Measurements from ENCODE around the gene SLC9A9.

SLC9A9 gene

DNA sequence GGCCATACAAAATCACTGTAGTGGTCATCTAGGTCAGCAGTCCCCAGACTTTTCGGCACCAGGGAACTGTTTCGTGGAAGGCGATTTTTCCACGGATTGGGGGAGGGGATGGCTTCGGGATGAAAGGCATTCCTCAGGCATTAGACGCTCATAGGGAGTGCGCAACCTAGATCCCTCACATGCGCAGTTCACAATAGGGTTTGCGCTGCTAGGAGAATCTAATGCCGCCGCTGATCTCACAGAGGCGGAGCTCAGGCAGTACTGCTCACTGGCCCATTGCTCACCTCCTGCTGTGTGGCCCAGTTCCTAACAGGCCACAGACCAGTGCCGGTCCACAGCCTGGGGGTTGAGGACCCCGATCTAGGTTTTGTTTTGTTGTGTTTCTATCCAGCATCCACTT, 200.1 kb downstream of the SLC9A9 start:
- DNase-seq (ENCODE audit: low read depth), result no peak

DNA sequence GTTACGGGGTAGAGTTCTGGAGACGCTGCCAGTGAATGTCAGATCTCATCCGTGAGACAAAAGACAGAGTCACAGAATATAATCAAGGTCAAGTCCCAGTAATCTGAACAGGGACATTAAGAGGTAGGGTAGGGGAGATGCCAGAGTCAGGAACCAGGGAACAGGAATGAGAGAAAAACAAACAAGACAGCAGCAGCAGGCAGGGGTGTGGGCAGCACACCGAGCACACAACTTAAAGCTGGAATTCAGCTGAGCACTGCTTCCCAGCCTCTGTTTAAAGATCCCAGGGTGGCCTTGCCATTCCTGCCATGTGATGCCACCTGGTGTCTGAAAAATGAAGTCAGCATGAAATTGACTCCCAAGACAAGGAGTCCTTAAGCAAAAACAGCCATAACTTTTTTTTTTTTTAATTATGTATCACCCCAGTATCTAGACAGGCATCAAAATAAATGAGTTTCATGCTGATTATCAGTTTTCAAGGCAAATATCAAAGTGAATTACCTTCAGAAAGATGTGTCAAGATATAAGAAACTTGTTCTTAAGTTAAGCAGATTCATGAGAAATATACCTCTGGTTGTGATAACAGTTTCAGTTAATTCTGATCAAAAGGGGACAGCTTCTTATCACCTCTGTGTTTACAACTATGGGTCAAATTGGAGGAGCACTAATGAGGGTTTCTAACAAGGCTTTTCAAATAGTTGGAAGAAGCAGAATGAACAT, 203.7 kb downstream of the SLC9A9 start:
- no peak for DNase-seq (ENCODE audit: low read depth)

DNA sequence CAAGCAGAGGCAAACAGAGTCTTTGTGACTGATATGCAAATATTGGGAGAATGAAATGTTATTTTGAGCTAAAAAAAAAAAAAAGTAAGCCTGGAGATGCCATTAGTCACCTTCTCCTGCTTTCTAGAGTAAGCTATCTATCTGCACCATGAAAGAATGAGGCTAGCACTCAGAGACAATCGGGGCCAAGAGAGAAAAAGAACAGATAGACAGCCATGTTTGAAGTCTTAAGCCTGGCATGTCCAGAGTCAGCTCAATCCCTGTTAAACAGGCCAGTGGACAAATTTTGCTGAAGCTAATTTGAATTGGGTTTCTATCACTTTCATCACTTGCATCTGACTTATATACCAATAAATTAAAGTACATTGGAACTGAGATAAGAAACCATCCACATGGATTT, 204.4 kb downstream of the SLC9A9 start:
- DNase-seq (ENCODE audit: low read depth), result no peak

DNA sequence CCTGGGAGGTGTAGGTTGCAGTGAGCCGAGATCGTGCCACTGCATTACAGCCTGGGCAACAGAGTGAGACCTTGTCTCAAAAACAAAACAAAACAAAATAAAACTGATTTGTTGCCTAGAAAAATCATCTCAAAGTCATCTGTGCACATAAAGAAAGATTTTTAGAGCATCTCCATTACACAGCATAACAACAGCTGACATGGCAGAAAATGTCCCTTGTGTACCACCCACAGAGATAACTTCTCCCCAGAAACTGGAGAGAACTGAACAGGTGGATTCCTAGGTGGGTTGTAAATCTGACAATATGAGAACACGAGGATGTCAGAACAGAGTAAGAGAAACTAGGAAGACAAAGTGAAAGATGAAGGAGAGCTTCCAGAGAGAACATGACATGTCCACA, 207.5 kb downstream of the SLC9A9 start:
- DNase-seq (ENCODE audit: low read depth), result no peak

DNA sequence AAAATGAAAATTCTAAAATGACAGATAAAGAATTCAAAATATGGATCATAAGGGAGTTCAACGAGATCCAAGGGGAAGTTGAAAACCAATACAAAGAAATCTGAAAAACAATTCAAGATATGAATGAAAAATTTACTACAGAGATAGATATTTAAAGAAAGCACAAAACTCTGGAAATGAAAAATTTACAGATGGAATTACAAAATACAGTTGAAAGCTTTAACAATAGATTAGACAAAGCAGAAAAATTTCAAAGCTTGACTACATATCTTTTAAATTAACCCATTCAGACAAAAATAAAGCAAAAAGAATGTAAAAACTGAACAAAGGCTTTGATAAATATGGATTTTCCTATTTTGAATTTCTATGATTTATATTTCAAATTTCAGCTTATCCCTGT, 211.1 kb downstream of the SLC9A9 start:
- DNase-seq (ENCODE audit: low read depth), result no peak

DNA sequence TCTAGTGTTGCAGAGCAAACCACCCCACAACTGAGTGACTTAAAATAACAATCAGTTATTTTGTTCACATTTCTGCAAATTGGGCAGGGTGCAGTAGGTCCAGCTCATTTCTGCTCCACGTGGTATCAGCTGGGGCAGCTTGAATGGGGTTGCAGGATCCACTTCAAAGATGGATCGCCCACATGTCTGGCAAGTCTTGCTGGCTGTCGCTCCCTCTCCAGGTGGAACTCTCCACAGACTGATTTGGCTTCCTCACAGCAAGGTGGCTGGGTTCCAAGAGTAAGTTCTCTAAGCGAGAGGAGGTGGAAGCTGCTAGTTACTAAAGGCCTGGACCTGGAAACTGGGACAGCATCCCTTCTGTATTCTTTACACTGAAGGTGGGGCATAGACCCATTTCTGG, 213.3 kb downstream of the SLC9A9 start:
- no peak for DNase-seq (ENCODE audit: low read depth)

DNA sequence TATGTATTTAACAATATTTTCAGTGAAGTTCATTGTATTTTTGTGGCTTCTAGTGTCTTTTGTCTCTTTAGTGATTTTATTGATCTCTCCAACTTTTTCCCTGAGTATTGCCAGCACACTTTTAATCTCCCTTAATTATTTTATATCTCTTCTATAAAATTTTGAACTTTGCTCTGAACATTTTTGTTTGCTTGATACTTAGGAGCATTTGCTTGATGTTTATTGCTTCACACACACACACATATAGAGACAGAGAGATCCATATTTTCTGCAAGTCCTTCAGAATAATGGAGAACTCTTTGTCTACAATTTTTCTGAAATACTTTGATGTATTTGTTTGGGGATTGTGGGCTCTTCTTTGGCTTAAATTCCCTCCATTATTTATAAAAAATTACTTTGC, 213.8 kb downstream of the SLC9A9 start:
- no peak for DNase-seq (ENCODE audit: low read depth)

DNA sequence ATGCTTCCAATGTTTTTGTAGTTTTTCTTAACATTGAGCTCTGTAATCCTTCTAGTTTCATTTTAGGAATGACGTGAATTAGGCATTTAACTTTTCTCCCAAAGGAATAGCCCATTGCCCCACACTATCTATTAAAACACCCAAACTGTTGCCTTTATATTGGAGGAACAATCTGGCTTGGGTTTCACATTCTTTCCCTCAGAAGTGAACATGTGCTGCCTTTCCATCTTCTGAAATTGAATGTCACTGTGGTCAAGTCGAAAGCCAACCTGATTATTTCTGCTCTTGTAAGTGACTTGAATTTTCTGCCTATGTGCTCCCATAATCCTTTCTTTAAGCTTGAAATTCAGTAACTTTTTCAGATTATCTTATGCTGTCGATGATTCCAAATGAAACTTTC, 214.5 kb downstream of the SLC9A9 start:
- no peak for DNase-seq (ENCODE audit: low read depth)

DNA sequence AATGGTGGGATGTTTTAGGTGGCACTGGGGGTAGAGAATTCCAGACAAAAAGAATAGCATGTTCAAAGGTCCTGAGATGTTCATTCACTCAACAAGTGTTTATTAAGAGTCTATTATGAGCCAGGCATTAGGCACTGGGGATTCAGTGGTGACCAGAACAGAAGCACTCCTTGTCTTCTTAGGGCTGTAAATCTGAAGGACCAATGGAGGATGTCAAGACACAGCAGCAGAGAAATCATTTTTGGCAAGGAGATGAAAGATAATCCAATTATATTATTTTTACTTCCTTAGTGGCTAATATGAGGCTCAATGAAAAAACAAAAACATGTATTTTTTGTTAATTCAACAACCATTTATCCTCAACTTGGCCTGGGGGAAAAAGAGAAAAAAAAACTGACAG, 218.5 kb downstream of the SLC9A9 start:
- DNase-seq (ENCODE audit: low read depth), result no peak

DNA sequence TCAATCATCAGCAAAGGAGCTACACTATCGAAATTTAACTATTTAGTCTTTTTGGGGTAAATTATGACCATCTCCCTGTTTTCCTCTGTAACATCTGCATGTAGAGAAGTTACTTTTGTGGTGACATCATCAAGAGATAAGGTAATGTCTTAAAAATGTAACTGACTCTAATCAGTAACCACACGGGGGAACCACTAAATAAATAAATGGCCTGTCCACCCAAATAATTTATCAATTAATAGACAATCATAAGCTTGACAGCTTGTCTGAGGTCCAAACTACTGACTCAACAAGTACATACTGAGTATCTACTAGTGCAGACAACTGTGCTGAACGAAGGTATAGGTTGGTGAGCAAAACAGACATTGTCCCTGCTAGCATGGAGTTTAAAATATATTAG, 219.3 kb downstream of the SLC9A9 start:
- no peak for DNase-seq (ENCODE audit: low read depth)

DNA sequence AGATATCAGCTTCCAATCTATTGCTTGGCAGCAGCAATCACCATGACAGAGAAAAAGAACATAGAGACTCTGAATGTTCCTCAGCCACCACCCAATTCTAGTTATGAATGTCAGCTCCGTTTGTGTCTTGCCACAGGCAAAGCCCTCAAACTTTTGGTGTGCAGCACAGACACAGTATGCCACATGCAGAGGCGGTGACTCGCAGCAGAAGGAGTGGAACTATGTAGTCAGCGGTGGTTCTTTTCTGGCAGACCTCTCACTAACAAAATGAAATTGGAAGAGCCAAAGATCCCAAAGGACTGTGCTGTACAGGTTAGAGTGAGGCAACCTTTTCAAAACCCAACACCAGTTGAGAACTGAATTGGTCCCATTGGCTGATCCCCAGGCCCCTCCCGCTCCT, 220.9 kb downstream of the SLC9A9 start:
- DNase-seq (ENCODE audit: low read depth), result no peak

DNA sequence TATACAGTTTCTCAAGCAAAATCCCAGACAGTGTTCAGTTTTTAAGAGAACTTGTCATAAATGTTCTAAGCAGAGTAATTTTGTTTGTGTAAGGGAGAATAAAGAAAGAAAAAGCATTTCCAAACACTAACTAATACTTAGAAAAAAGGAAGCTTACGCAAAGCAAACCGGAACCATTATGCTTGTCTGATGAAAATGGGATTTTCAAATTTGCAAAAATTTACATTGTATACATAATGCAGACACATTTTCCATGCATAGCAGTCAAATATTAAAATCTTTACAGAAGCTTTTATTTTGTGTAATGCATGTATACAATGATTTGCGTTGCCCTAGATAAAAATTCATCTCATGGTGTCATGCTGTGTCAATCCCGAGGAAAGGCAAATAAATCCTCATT, 229.0 kb downstream of the SLC9A9 start:
- DNase-seq (ENCODE audit: low read depth), result no peak

DNA sequence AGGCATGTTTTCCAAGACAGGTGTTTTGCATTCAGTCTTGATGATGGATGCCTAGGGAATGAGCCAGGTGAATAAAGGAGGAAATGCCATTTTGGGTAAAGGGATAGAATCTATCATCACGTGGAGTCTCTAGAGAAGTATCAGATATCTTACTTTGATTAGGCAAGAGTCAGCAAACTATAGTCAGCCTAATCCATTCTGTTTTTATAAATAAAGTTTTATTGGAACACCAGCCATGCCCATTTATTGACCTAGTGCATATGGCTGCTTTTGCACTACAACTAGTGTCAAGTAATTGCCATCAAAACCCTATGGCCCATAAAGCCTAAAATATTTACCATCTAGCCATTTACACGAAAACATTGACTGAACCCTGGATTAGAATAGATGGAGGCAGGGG, 231.2 kb downstream of the SLC9A9 start:
- DNase-seq (ENCODE audit: low read depth), result no peak

DNA sequence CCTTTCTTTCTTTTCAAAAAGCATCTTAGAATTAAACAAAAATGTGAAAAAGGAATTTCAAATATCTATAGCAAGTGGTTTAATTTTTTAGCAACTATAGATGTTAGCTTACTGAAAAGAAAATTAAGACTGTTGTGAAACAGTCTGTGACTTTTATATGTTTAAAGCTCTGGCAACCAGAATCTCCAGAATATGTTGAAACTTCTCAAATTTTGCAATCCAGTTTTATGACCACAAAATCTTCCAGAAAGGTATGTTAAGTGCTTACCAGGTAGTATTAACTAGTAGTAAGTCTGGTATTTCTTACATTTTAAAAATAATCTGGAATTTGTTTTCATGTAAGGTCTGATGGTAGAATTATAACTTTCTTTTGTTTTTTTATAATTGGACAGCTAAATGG, 235.0 kb downstream of the SLC9A9 start:
- DNase-seq (ENCODE audit: low read depth), result no peak

DNA sequence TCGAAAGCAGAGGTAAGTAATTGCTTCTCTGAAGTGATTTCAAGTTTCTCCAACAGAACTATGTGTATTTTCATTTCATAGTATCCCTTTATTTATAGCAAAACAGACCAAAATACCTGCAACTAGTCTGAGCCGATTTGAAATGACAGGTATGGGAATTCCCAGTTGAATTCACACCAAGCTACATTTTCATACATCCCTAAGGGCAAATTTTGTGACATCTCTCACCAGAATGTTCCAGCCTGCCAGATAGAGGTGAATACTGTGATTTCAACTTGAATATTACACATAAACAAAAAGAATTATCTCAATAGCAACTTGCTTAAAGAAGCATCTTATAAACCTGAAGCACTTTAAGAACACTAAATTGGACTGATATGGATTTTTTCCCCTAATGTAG, 235.7 kb downstream of the SLC9A9 start:
- DNase-seq (ENCODE audit: low read depth), result no peak

DNA sequence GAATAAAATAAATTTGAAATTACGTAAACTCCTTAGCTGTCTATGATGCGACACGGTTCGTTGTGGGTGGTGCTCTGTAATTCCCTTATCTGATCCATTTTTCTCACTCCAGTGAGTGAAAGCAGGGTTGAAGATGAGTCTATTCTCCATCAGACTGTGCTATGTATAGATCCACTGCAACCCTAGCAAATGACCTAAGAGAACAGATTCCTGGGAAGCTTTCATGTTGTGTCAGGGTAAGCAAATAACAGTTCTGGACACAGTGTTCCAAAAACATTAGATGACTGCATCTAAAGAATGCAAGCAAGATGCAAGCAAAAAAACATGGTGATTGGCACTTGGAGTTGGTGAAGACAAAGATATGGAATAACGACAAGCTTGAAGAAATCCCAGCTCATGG, 239.3 kb downstream of the SLC9A9 start:
- no peak for DNase-seq (ENCODE audit: low read depth)

DNA sequence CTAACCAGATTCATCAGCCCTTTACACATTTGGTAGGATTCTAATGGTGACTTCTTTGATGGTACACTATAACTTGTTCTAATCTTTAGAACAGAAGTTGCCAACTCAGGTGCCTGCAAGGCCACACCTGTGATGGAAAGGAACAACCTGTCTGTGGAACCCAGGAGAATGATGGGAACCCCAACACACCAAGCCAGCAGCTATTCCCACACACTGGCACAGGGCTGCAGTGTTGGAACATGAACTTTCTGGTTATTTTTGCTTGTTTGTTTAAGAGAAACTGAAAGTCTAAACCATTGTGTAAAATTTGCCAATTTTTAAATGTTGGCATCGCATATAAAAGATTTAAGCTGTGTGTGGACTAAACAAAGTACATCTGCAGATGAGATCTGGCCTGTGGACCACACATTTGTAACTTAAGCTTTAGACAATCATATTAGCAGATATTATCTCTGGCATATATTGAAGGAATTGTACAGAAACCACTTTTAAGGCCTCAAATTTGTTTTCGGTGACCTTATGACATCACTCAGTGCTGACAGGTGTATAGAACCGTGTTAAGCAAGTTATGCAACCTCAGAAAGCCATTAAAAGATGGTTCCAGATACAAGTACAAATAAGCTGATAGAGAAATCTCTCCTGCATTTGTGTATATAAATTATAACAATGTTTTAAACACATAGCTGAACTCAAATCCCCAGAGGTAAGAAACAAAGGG, 242.9 kb downstream of the SLC9A9 start:
- DNase-seq (ENCODE audit: low read depth), result no peak

DNA sequence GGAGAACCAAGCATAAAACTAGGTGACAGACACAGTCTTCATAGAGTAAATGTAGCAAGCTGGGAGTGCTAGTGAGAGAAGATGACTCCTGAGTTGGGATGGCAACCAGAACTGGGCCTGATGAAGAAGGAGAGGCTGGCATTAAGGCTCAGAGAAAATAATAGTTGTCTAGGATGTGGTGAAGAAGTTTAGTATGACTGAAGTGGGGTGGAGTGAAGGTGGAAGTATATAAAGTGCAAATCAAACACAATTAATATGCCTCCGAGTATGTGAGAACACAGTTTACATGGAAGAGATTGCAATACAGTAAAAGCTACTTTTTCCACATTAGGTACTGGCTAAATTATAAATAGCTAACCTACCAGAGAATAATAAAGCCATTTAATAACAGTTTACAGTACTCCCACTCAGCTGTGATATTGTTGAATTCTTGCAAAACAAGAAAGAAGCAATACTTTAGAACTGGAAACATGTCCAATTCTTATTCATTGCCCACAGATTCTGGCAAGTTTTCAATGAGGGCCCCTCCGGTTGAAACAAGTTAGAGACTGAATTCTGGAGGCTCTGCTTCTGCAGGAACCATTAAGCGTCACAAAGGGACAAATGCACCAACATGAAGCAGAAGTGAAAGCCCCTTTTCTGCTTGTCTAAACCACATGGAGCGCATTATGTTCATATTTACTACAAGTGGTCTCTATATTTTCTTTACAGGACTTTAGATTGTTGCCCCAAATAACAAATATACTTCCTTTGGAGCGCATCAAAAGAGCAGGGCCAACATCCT, 243.7 kb downstream of the SLC9A9 start:
- no peak for DNase-seq (ENCODE audit: low read depth)

DNA sequence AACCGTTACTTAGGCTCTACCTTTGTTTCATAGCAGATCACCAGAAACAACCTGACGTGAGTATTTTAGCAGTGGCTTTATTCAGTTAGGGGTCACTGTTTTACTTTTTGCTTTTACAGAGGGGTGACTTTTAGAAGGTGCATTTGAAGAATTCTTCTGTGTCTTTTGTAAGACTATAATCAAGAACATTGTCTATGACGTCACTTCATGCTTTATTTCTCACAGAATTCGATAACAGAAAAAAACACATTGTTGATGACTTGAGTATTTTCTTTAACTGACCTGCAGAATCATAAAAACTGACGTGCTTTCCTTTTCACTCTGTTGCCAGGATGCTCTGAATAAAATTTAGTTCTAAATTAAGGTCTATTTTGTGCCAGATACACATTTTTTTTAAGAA, 244.5 kb downstream of the SLC9A9 start:
- DNase-seq (ENCODE audit: low read depth), result no peak

DNA sequence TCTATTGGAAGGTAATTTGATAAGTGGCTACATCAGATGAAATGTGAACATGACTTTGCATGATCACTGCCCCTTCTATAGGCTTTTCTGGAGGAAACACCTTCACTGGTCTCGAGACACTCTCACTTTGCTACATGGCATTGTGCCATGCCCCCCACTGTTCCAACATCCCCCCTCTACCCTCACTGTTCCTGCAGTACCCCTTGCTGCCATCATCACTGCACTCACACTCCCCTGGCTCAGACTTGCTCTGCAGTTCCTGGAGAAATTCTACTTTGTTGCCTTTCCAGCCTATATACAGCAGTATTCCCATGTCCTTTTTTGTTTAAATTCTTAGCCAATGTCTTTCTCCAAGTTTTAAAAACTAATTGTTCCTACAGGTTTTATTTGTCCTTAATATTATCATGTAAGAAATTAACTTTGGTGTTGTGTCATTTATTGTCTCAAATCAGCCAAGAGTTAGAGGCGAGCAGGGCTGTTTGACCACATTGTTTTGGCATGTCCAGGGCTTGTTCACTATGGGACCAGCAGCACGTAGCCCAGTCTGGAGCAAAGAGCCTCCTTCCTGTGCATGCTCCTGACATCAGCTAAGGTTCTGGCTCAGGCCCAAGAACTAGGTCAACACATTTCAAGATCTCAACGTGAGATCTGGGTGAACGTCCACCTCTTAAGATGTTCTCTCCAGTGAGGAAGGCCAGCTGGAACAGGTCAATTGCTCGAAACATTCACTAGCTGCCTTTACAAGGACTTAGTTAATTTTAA, 246.4 kb downstream of the SLC9A9 start:
- no peak for DNase-seq (ENCODE audit: low read depth)

DNA sequence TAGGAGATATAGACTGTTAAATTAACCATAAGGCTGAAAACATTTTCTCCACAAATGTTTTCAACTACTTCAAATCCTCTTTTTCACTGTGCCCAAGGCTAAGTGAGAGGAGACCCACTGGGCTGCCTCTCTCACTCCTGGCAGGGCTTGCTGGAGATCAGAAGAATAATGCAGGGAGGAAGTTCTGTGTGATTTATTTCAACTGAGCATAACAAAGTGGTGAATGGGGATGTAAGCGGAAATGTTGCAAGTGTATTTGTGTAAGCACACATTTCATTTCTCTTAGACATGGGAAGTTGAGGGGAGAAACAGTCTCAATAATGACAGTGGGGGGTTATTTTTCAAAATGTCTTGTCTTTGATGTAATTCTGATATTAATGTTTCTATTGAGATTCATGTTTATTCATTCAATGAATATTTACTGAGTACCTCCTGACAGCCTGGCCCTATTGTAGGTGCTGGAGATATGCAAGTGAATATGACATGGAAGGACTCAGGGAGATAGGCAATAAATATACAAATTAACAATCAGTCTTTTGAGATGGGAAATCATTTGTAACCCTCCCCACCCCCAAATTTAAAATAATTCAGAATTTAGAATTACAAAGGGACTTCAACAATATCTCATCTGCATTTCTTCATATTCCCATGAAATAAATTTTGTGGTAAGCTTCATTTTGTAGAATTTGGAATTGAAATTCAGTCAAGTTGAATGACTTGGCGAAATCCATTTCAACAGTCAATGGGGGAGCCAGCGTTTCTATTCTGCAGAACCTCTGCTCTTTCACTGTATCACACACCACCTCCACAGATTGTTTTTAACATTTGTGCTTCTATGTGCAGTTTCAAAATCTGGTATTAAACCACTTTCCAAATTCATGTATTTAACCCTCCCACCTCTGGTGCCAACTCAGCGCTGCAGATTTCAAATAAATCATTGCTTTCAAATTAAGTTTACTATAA, 247.2 kb downstream of the SLC9A9 start:
- no peak for DNase-seq (ENCODE audit: low read depth)
